Tibial artery (tissue), 4 donors: Measurements from ENCODE around the gene DHH.

Source experiments
- DNase-seq, 2 donors: peaks; one replicate each; pipeline ENCODE4 v3.0.0-alpha.2; 2019
- H3K27ac ChIP-seq, 2 donors: fragments of 200-600 bp; sonication (generic) in 1 of 2; 1 replicate in 1 of 2; 2 replicates in 1 of 2; pipeline ENCODE4 v1.5.1; 2018 to 2019; ENCODE audit warnings: mild to moderate bottlenecking in 1 of 2
- H3K27me3 ChIP-seq, 2 donors: fragments of 200-600 bp; sonication (generic) in 1 of 2; one replicate each; pipeline versions ENCODE4 v1.5.1 to v1.6.0; 2016 to 2019
- H3K36me3 ChIP-seq, 3 donors: fragments of 200-600 bp; sonication (generic) in 2 of 3; one replicate each; pipeline ENCODE4 v1.5.1; 2016 to 2019; ENCODE audit warnings: mild to moderate bottlenecking in 2 of 3
- H3K4me1 ChIP-seq, 4 donors: fragments of 200-600 bp; sonication (generic) in 2 of 4; 1 replicate in 3 of 4; 2 replicates in 1 of 4; pipeline ENCODE4 v1.5.1; 2016 to 2019
- H3K4me3 ChIP-seq, 2 donors: fragments of 200-600 bp; sonication (generic) in 1 of 2; 1 replicate in 1 of 2; 2 replicates in 1 of 2; pipeline ENCODE4 v1.5.1; 2018 to 2019; ENCODE audit warnings: mild to moderate bottlenecking in 2 of 2
- H3K9me3 ChIP-seq, 3 donors: fragments of 200-600 bp; sonication (generic) in 1 of 3; one replicate each; pipeline ENCODE4 v1.5.1; 2016 to 2019
- intact Hi-C: fragments of 100-400 bp; cut with DNase I; formaldehyde crosslinking; loops from one replicate; pipeline ENCODE4 v1.15.0; 2023; ENCODE audit warnings: low total_unique reads
- TF ChIP-seq, protein P1 (sequence below), 2 experiments: fragments of 200-600 bp in 1 of 2; fragments of 450-650 bp in 1 of 2; IDR thresholded peaks; one replicate each; pipeline ENCODE4 v1.5.1; 2017 to 2019; ENCODE audit warnings: antibody characterized with exemption in 2 of 2, mild to moderate bottlenecking in 1 of 2, moderate library complexity in 1 of 2

The DHH gene

DNA sequence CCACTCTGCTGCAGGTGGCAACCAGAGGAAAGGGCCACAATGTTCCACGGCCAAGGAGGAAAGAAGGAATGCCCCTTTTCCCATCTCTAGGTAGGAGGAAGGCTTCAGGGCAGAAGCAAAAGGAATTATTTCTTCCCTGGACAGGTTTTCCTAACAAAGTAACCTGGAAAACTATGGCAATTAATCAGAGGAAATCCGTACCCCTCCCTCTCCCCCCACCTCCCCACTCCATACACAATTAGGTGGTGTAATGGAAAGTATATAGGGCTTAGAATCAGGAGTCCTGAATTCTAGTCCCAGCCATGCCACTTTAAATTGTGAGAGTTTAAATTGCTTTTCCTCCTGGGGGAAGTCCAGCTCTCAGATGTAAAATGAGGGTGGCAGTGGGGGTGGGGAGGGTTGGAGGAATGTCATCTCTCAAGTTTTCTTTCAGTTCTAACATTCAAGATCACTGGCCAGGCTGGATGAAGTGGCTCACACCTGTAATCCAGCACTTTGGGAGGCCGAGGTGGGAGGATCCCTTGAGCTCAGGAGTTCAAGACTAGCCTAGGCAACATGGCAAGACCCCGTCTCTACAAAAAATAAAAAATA is 1.7 kb downstream of the DHH start:
- no peak for DNase-seq
- Histone ChIP-seq H3K27me3 (peaks cover 0 to 64% of the 10 kb centered on the region in 2 donors), H3K4me3 (no peak overlapping the region), H3K4me1 (peaks cover 0 to 58% (median 51%) of the 10 kb centered on the region in 4 donors), H3K36me3 (peaks cover 14 to 20% (median 14%) of the 10 kb centered on the region in 3 donors), H3K9me3 (no peaks in the 10 kb centered on the region), H3K27ac (no peak overlapping the region)
- intact Hi-C loops = no loop called here
- TF ChIP-seq, protein P1, sequence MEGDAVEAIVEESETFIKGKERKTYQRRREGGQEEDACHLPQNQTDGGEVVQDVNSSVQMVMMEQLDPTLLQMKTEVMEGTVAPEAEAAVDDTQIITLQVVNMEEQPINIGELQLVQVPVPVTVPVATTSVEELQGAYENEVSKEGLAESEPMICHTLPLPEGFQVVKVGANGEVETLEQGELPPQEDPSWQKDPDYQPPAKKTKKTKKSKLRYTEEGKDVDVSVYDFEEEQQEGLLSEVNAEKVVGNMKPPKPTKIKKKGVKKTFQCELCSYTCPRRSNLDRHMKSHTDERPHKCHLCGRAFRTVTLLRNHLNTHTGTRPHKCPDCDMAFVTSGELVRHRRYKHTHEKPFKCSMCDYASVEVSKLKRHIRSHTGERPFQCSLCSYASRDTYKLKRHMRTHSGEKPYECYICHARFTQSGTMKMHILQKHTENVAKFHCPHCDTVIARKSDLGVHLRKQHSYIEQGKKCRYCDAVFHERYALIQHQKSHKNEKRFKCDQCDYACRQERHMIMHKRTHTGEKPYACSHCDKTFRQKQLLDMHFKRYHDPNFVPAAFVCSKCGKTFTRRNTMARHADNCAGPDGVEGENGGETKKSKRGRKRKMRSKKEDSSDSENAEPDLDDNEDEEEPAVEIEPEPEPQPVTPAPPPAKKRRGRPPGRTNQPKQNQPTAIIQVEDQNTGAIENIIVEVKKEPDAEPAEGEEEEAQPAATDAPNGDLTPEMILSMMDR (IDR thresholded peaks at IDR 0.05) = no peak

DNA sequence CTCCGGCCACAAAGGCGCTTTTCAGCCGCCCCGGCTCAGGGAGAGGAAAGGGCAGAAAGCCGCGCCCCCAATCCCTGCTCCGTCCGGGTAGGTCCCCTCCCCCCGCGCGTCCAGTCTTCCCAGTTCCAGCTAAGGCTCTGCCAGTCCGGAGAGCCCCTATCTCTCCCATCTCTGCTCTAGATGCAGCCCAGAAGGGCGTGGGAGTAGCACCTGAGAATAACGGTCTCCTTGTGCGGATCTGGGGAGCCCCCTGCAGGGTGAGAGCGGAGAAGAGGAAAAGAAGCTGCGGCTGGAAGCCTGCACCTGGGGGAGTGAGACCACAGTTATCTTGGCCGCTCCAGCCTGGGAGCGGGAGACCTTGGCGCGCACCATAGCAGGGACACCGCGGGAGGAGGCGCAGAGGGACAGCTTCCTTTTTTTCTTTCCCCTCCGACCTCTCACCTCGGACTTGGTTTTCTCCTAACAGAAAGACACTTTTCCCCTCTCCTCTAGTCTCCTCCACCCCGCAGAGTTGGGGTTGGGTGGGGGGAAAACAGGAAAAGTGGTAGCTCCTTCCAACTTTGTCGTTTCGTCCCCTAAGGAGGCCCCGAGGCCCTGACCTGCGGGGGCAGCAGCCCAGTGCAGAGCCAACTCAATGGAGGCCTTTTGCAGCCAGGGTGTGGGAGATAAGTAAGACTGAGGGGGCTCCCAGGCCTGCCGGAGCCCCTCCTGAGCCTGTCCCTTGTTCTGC is 2.4 kb downstream of the DHH start:
- peak overlapping the region in 1 of 2 donors; percentile 29 for H3K4me3 ChIP-seq
- no peak for DNase-seq
- H3K27me3 ChIP-seq = peaks cover 0 to 64% of the 10 kb centered on the region in 2 donors
- intact Hi-C loops = no loop called here
- H3K36me3 ChIP-seq = peaks cover 7 to 14% (median 7%) of the 10 kb centered on the region in 3 donors
- TF ChIP-seq, protein P1 (IDR thresholded peaks at IDR 0.05) = no peak
- no peak overlapping the region for H3K27ac ChIP-seq
- H3K4me1 ChIP-seq = peaks cover 0 to 58% (median 52%) of the 10 kb centered on the region in 4 donors
- no peaks in the 10 kb centered on the region for H3K9me3 ChIP-seq

DNA sequence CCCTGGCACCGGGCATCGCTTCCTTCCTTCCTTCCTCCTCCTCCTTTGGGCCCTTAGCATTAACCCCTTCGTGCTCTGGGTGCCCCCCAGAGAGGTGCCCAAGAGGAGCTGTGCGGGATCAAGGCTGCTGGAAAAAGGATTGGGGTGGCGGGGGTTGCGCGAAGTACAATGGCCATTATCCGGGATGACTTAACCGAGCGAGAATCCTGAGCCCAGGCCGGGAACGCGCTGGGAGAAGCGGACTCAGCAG is 2.8 kb downstream of the DHH start:
- DNase-seq = no peak
- H3K36me3 ChIP-seq = peaks cover 2 to 9% (median 3%) of the 10 kb centered on the region in 3 donors
- no peak overlapping the region for H3K27ac ChIP-seq
- peaks cover 0 to 58% (median 52%) of the 10 kb centered on the region in 4 donors for H3K4me1 ChIP-seq
- H3K4me3 ChIP-seq = peak overlapping the region in 1 of 2 donors; percentile 29
- TF ChIP-seq, protein P1 (IDR thresholded peaks at IDR 0.05) = no peak
- intact Hi-C loops = no loop called here
- no peaks in the 10 kb centered on the region for H3K9me3 ChIP-seq
- H3K27me3 ChIP-seq = peaks cover 0 to 64% of the 10 kb centered on the region in 2 donors

- peaks cover 0 to 64% of the 10 kb centered on the region in 2 donors for H3K27me3 ChIP-seq
- peaks cover 0 to 58% (median 52%) of the 10 kb centered on the region in 4 donors for H3K4me1 ChIP-seq
Measured at GRCh38 chr12:49091056-49091835, 3.4 kb downstream of the DHH start.

More at GRCh38 chr12:49091056-49091835, 3.4 kb downstream of the DHH start:
- Histone ChIP-seq H3K4me3 (no peak overlapping the region), H3K27ac (no peak overlapping the region), H3K36me3 (peaks cover 0 to 4% (median 0%) of the 10 kb centered on the region in 3 donors), H3K9me3 (no peaks in the 10 kb centered on the region)
- intact Hi-C loops = no loop called here
- TF ChIP-seq, protein P1 (IDR thresholded peaks at IDR 0.05) = no peak
- no peak for DNase-seq
